Lung microvascular endothelial cell (primary cell): ENCODE measurements around the gene NCKAP5. TPM values are rescaled to one million over a fixed set of nuclear protein-coding genes. Genes with fewer than 3 reads are reported as not detected.

Experiments used
- DNase-seq, 2 donors: peaks; one replicate each; pipeline versions ENCODE4 v3.0.0 to v3.0.0-alpha.2; 2010; ENCODE audit warnings: low read depth in 2 of 2
- total RNA-seq: library from RNA; depleted of rRNA; stranded (reverse); fragments of >200 nt; gene quantifications from 2 replicates; pipeline ENCODE4 v1.2.1, GENCODE V29; 2014

Gene NCKAP5
- total RNA-seq, 1 donor from 2014 or later: under 0.01 TPM

GRCh38 chr2:133425612-133426011 lies 142.7 kb downstream of the NCKAP5 start:
- DNase-seq: no peak

GRCh38 chr2:133424876-133425275 lies 143.4 kb downstream of the NCKAP5 start:
- no peak for DNase-seq

- no peak for DNase-seq
These were observed 145.3 kb downstream of the NCKAP5 start for GRCh38 chr2:133422931-133423351.

GRCh38 chr2:133421516-133422324 lies 146.5 kb downstream of the NCKAP5 start:
- DNase-seq: peak in 1 of 2 donors; percentile 0

- DNase-seq: no peak
These were observed 147.5 kb downstream of the NCKAP5 start for GRCh38 chr2:133420788-133421187.

GRCh38 chr2:133418671-133419070 lies 149.6 kb downstream of the NCKAP5 start:
- DNase-seq: no peak

- no peak for DNase-seq
These were observed 150.2 kb downstream of the NCKAP5 start for GRCh38 chr2:133418021-133418420.

GRCh38 chr2:133417415-133417814 lies 150.8 kb downstream of the NCKAP5 start:
- DNase-seq: no peak

GRCh38 chr2:133416736-133417135 lies 151.5 kb downstream of the NCKAP5 start:
- no peak for DNase-seq

GRCh38 chr2:133416146-133416545 lies 152.1 kb downstream of the NCKAP5 start:
- DNase-seq: no peak

GRCh38 chr2:133415210-133415876 lies 152.9 kb downstream of the NCKAP5 start:
- no peak for DNase-seq

GRCh38 chr2:133414486-133415209 lies 153.6 kb downstream of the NCKAP5 start:
- DNase-seq: no peak

GRCh38 chr2:133413863-133414262 lies 154.4 kb downstream of the NCKAP5 start:
- DNase-seq: no peak

GRCh38 chr2:133412694-133413093 lies 155.6 kb downstream of the NCKAP5 start:
- DNase-seq: no peak

GRCh38 chr2:133411857-133412256 lies 156.4 kb downstream of the NCKAP5 start:
- DNase-seq: no peak

- no peak for DNase-seq
These were observed 157.2 kb downstream of the NCKAP5 start for GRCh38 chr2:133411101-133411500.

- DNase-seq: no peak
These were observed 158.5 kb downstream of the NCKAP5 start for GRCh38 chr2:133409581-133410285.

GRCh38 chr2:133408671-133409070 lies 159.6 kb downstream of the NCKAP5 start:
- no peak for DNase-seq

GRCh38 chr2:133407341-133407740 lies 160.9 kb downstream of the NCKAP5 start:
- DNase-seq: no peak

- DNase-seq: no peak
These were observed 163.0 kb downstream of the NCKAP5 start for GRCh38 chr2:133405252-133405651.

GRCh38 chr2:133400411-133400810 lies 167.9 kb downstream of the NCKAP5 start:
- no peak for DNase-seq

- DNase-seq: no peak
These were observed 174.4 kb downstream of the NCKAP5 start for GRCh38 chr2:133393895-133394294.
